IMR-90 (cell line): ENCODE data around the gene CD248. TPM values are rescaled to one million over a fixed set of nuclear protein-coding genes. Genes with fewer than 3 reads are reported as not detected.

Experiments
- ATAC-seq: fragments of 200-7000 bp; cut with Tn5 transposase; 2 replicates; pipeline ENCODE4 v1.9.1; 2020; ENCODE audit warnings: low read depth, mild to moderate bottlenecking, moderate library complexity
- BruUV-seq: library from RNA; stranded (reverse); fragments of 400-500 nt; replicated peaks from 2 replicates; lab custom pipeline; 2021; lab: Mats Ljungman, UMichigan
- CTCF ChIA-PET: fragments of 300-600 bp; formaldehyde crosslinking; extraction: SDS; loops from one replicate; lab custom pipeline; 2021; ENCODE audit warnings: antibody characterized with exemption; lab: Yijun Ruan, JAX
- POLR2A ChIA-PET: fragments of 300-600 bp; sonication (Branson Sonifier 250); formaldehyde crosslinking; loops from one replicate; lab custom pipeline; 2022; ENCODE audit warnings: antibody characterized with exemption; ENCODE audit not compliant: unreplicated experiment; lab: Charles Lee
- DNase-seq: peaks from one replicate; pipeline ENCODE4 v3.0.0; 2013
- H2AFZ ChIP-seq: replicated peaks from 2 replicates; pipeline ENCODE3; 2013; ENCODE audit warnings: low read length, mild to moderate bottlenecking; ENCODE audit not compliant: poor library complexity
- H2AK5ac ChIP-seq: 2 replicates; pipeline ENCODE4 v1.6.1; 2013; ENCODE audit warnings: low read depth, low read length, inconsistent platforms
- H2AK9ac ChIP-seq: replicated peaks from 2 replicates; pipeline ENCODE3; 2013; ENCODE audit warnings: mild to moderate bottlenecking, low read depth, low read length, moderate library complexity; ENCODE audit not compliant: poor library complexity
- H2BK120ac ChIP-seq: 2 replicates; pipeline ENCODE4 v1.6.1; 2013; ENCODE audit warnings: low read depth, low read length, inconsistent platforms
- H2BK15ac ChIP-seq: 3 replicates; pipeline ENCODE4 v1.6.1; 2013; ENCODE audit warnings: low read depth, low read length, inconsistent platforms
- H2BK20ac ChIP-seq: 2 replicates; pipeline ENCODE4 v1.6.1; 2013; ENCODE audit warnings: low read depth, mild to moderate bottlenecking, inconsistent platforms, low read length, moderate library complexity
- H2BK5ac ChIP-seq: 2 replicates; pipeline ENCODE4 v1.6.1; 2013; ENCODE audit warnings: mild to moderate bottlenecking, low read depth, low read length, inconsistent platforms; ENCODE audit not compliant: poor library complexity, severe bottlenecking
- H3K14ac ChIP-seq: replicated peaks from 2 replicates; pipeline ENCODE4 v1.6.1; 2013; ENCODE audit warnings: low read depth, low read length, inconsistent platforms
- H3K18ac ChIP-seq: 2 replicates; pipeline ENCODE4 v1.6.1; 2013; ENCODE audit warnings: low read depth, low read length, control low read depth
- H3K23ac ChIP-seq: 2 replicates; pipeline ENCODE4 v1.6.1; 2013; ENCODE audit warnings: low read depth, low read length, inconsistent platforms
- H3K27ac ChIP-seq: 2 replicates; pipeline ENCODE4 v1.5.1; 2013; ENCODE audit warnings: mild to moderate bottlenecking, control low read depth, low read length; ENCODE audit not compliant: insufficient read depth
- H3K27me3 ChIP-seq: 2 replicates; pipeline ENCODE4 v1.6.1; 2013; ENCODE audit warnings: low read length; ENCODE audit not compliant: control insufficient read depth, insufficient read depth
- H3K36me3 ChIP-seq: 2 replicates; pipeline ENCODE4 v1.6.1; 2013; ENCODE audit warnings: low read length, mixed read lengths; ENCODE audit not compliant: control insufficient read depth, insufficient read depth
- H3K4ac ChIP-seq: 2 replicates; pipeline ENCODE4 v1.6.1; 2013; ENCODE audit warnings: low read depth, low read length, inconsistent platforms
- H3K4me1 ChIP-seq: 2 replicates; pipeline ENCODE4 v1.6.1; 2013; ENCODE audit warnings: low read length, mixed read lengths; ENCODE audit not compliant: control insufficient read depth, insufficient read depth
- H3K4me2 ChIP-seq: 2 replicates; pipeline ENCODE4 v1.6.1; 2013; ENCODE audit warnings: low read depth, mild to moderate bottlenecking, control low read depth, low read length, moderate library complexity
- H3K4me3 ChIP-seq: 2 replicates; pipeline ENCODE4 v1.5.1; 2013; ENCODE audit warnings: low read depth, mild to moderate bottlenecking, control low read depth, low read length, moderate library complexity; ENCODE audit not compliant: insufficient read depth
- H3K56ac ChIP-seq: 2 replicates; pipeline ENCODE4 v1.6.1; 2013; ENCODE audit warnings: low read length, inconsistent platforms; ENCODE audit not compliant: insufficient read depth; ENCODE audit errors: extremely low read depth
- H3K79me1 ChIP-seq, 2 experiments: 2 replicates each; pipeline ENCODE4 v1.6.1; 2013; ENCODE audit warnings: low read length in 2 of 2, inconsistent platforms in 1 of 2, low read depth in 1 of 2
- H3K9ac ChIP-seq: 2 replicates; pipeline ENCODE4 v1.6.1; 2013; ENCODE audit warnings: low read depth, low read length, control low read depth
- H3K9me1 ChIP-seq: 2 replicates; pipeline ENCODE4 v1.6.1; 2013; ENCODE audit warnings: low read length, inconsistent platforms; ENCODE audit not compliant: insufficient read depth
- H3K9me3 ChIP-seq: 2 replicates; pipeline ENCODE4 v1.6.1; 2013; ENCODE audit warnings: low read length; ENCODE audit not compliant: control insufficient read depth, insufficient read depth
- H4K20me1 ChIP-seq: 2 replicates; pipeline ENCODE4 v1.6.1; 2013; ENCODE audit warnings: low read length, inconsistent platforms; ENCODE audit not compliant: insufficient read depth
- H4K5ac ChIP-seq: 2 replicates; pipeline ENCODE4 v1.6.1; 2013; ENCODE audit warnings: mild to moderate bottlenecking, low read depth, low read length, control low read depth
- H4K8ac ChIP-seq, 2 experiments: 2 replicates each; pipeline ENCODE4 v1.6.1; 2013; ENCODE audit warnings: low read depth in 2 of 2, low read length in 2 of 2, control low read depth in 1 of 2, inconsistent platforms in 1 of 2
- H4K91ac ChIP-seq: 2 replicates; pipeline ENCODE4 v1.6.1; 2013; ENCODE audit warnings: low read depth, low read length, inconsistent platforms; ENCODE audit not compliant: insufficient read depth
- BHLHE40 ChIP-seq: fragments of 150-350 bp; IDR thresholded peaks from 2 replicates; pipeline ENCODE4 v1.6.1; 2016; ENCODE audit warnings: mild to moderate bottlenecking, low read depth, low read length
- CEBPB ChIP-seq: IDR thresholded peaks from 2 replicates; pipeline ENCODE4 v1.6.1; 2012; ENCODE audit warnings: low read depth, low read length, improper control_type of control experiment
- CHD1 ChIP-seq: IDR thresholded peaks from 2 replicates; pipeline ENCODE4 v1.6.1; 2012; ENCODE audit warnings: low read depth, low read length, improper control_type of control experiment
- MAFK ChIP-seq: IDR thresholded peaks from 2 replicates; pipeline ENCODE4 v1.6.1; 2012; ENCODE audit warnings: low read depth, low read length, improper control_type of control experiment
- MAZ ChIP-seq: IDR thresholded peaks from 2 replicates; pipeline ENCODE4 v1.6.1; 2012; ENCODE audit warnings: low read depth, mild to moderate bottlenecking, low read length, improper control_type of control experiment, moderate library complexity, borderline replicate concordance
- RAD21 ChIP-seq: IDR thresholded peaks from 2 replicates; pipeline ENCODE4 v1.6.1; 2012; ENCODE audit warnings: low read length, improper control_type of control experiment
- whole genome bisulfite sequencing, 2 experiments: methylation state at CpG; one replicate each; pipeline versions ENCODE4 v1.1.5 to v1.1.7; 2013; ENCODE audit warnings: missing lambda C conversion rate in 2 of 2; ENCODE audit not compliant: insufficient read length in 1 of 2; ENCODE audit errors: extremely low coverage in 2 of 2; 5-methylcytosine and 5-hydroxymethylcytosine counted together
- dilution Hi-C: fragments of 300-500 bp; cut with HindIII; formaldehyde crosslinking; loops from one replicate; pipeline ENCODE4 v1.14.3; 2018; ENCODE audit warnings: low sequenced_read_pairs; ENCODE audit not compliant: unreplicated experiment
- in situ Hi-C: fragments of 300-500 bp; cut with MboI; formaldehyde crosslinking; loops from 3 replicates; pipeline ENCODE4 v1.14.3; 2019; ENCODE audit warnings: low sequenced_read_pairs, inconsistent platforms, mixed read lengths
- intact Hi-C: fragments of 100-400 bp; cut with micrococcal nuclease; formaldehyde crosslinking; loops from 2 replicates; pipeline ENCODE4 v1.10.0; 2022
- polyA plus RNA-seq, 3 experiments: library from polyadenylated mRNA; depleted of rRNA; stranded (reverse); fragments of >200 nt; gene quantifications; 2 replicates each; pipeline ENCODE4 v1.2.3, GENCODE V29; 2012; ENCODE audit warnings: low replicate concordance in 1 of 3
- total RNA-seq: library from RNA; depleted of rRNA; stranded (reverse); fragments of >200 nt; gene quantifications from 2 replicates; pipeline ENCODE4 v1.2.3, GENCODE V29; 2012
- TF ChIP-seq, protein P1 (sequence below): fragments of 150-350 bp; IDR thresholded peaks from 2 replicates; pipeline ENCODE4 v1.6.1; 2016; ENCODE audit warnings: low read depth, mild to moderate bottlenecking, low read length, moderate library complexity, borderline replicate concordance

CD248 gene
- total and polyA plus RNA-seq, 2 of the 4 experiments (the other 2 are of a cell fraction) = 19.5 to 223 TPM

DNA sequence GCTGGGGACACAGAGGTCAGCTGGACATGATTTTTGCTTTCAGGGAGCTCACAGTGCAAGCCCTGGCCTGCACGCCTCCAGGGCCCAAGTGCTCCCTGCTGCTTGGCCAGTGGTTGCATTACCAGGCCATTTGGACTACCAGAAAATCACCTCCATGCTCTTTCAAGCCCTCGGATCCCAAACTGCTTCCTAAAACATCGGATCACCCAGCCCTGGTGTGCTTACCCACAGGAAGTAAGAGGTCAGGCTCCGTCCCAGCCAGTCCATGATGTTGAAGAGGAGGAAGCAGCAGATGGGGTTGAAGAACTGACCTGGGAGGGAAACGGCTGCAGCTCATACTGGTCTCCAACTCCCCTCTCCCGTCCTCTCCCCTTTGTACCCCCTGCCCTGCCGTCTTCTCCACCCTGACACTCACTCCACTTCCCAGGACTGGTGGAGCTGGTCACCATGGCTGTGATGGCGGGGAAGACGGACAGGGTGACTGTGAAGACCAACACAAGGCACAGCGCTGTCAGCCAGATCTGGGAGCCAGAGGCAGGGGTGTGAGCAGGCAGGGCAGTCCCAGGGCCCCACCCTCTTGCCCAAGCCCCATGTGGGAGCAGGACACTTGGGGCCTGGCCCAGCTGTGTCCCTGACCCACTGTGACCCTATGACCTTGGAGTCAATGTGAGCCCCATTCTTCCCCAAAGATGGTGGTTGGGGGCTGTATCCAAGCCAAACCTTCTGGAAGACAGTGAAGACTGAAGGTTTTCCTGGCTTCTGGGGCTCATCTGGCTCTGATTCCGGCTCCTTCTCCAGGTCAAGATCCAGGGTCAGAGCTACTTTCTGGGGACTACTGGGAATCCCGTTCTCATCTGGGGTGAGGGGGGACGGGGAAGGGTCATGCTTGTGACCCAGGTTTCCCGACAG is 49.1 kb upstream of the CD248 start (continued):
- no peak for TF ChIP-seq BHLHE40

DNA sequence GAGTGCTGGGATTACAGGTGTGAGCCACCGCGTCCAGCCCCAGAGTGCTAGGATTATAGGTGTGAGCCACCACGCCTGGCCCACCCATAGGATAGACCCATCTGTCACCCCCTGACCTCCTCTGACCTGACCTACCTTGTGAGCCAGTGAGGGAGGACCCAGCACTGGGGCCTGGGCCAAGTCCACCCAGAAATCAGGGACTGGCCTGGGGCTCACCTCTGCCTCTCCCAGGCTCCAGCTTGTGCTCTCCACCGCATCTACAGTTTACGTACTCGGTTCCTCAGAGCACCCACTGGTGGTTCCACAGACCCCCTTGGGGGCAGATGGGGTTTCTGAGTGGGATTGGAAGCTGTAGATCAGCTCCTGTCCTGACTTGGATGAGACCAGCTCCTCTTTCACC is 48.3 kb upstream of the CD248 start:
- no peak overlapping the region for H2BK120ac ChIP-seq
- no TSS peak for BruUV-seq
- no peak overlapping the region for H2AK5ac ChIP-seq
- no peak overlapping the region for H3K4me2 ChIP-seq
- peaks cover 2% of the 10 kb centered on the region; the same call in 1 of the 2 replicates for H3K27me3 ChIP-seq
- dilution Hi-C loops = no loop called here
- H3K9me3 ChIP-seq = no peaks in the 10 kb centered on the region
- H4K5ac ChIP-seq = no peak overlapping the region
- no peak overlapping the region for H2BK15ac ChIP-seq
- H3K14ac ChIP-seq = no peak overlapping the region
- H4K20me1 ChIP-seq = peaks cover 6% of the 10 kb centered on the region; the same call in 1 of the 2 replicates
- ATAC-seq = no peak
- TF ChIP-seq MAZ = no peak
- TF ChIP-seq CHD1 = no peak
- TF ChIP-seq, protein P1, sequence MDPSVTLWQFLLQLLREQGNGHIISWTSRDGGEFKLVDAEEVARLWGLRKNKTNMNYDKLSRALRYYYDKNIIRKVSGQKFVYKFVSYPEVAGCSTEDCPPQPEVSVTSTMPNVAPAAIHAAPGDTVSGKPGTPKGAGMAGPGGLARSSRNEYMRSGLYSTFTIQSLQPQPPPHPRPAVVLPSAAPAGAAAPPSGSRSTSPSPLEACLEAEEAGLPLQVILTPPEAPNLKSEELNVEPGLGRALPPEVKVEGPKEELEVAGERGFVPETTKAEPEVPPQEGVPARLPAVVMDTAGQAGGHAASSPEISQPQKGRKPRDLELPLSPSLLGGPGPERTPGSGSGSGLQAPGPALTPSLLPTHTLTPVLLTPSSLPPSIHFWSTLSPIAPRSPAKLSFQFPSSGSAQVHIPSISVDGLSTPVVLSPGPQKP = no peak
- no peak for TF ChIP-seq MAFK
- TF ChIP-seq CEBPB = no peak
- no peak for TF ChIP-seq RAD21
- no peak overlapping the region for H3K23ac ChIP-seq
- H3K9me1 ChIP-seq = peaks cover 4% of the 10 kb centered on the region; the same call in 1 of the 2 replicates
- POLR2A ChIA-PET = no interaction called here
- H3K4me1 ChIP-seq = peaks cover 3% of the 10 kb centered on the region
- no peak overlapping the region for H2BK20ac ChIP-seq
- no peak overlapping the region for H2BK5ac ChIP-seq
- H3K56ac ChIP-seq = no peak overlapping the region
- no peak overlapping the region for H3K18ac ChIP-seq
- H3K4ac ChIP-seq = no peak overlapping the region
- H3K79me1 ChIP-seq = no peaks in the 10 kb centered on the region
- H3K36me3 ChIP-seq = no peaks in the 10 kb centered on the region
- WGBS, 2 experiments = 100% methylated on average over 3 of the region's 6 CpGs; no CpG with 5 or more reads in 1 of the 2 experiments
- in situ Hi-C loops = no loop called here
- DNase-seq = no peak
- no peak overlapping the region for H3K27ac ChIP-seq
- H2AK9ac ChIP-seq = no peak overlapping the region
- H4K91ac ChIP-seq = no peak overlapping the region
- no peak overlapping the region for H4K8ac ChIP-seq
- no peak overlapping the region for H3K4me3 ChIP-seq
- no peak overlapping the region for H3K9ac ChIP-seq
- intact Hi-C loops = no loop called here
- no peak overlapping the region for H2AFZ ChIP-seq
- CTCF ChIA-PET = no interaction called here
